ENCODE data around the gene KLHDC7B.

KLHDC7B gene

DNA sequence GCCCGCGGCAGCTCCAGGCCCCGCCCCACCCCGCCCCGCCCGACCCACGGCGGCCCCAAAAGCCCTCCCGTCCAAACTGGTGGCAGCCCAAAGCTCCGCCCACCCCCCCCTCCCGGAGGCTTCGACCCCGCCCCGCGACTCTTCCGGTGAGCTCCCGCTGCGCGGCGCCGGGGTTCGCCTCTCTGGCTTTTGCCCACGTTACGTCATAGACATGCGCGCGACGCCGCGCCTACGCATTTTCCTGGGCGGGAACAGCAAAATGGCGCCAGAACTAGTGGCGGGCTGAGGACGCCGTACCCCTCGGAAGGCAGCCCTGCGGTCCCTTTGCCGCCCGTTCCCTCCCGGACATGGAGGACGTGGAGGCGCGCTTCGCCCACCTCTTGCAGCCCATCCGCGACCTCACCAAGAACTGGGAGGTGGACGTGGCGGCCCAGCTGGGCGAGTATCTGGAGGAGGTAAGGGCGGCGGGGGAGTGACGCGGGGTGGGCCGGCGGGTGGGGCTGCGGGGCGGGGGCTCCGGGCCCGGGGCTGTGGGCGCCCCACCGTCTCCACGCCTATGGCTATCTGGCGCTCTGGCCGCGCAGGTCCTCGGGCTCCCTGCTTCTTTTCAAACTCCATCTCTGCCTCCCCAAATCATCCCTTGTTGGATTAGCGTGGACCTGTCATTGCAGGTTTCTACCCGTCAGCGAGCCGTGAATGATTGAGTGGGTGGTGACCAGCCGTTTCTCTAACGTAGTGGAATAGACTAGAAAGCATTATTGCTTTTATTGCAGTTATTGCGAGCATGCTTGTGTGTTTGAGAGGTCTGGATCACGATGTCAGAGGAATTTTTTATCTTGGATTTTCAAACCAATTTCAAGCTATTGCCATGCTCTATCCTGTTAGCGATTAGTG is 37.5 kb upstream of the KLHDC7B start, which contains the start of gene NCAPH2:
NCAPH2 (plus strand) TSS at position 234 of the 894 bp plus-strand sequence; CDS start at position 348, 114 bp downstream.
- no peak; the same call in 1 of the 2 replicates for TF ChIP-seq CTCF (IDR thresholded peaks at IDR 0.05; ENCODE audit: low read depth, low read length)
- peak; percentile 92 for DNase-seq (ENCODE audit: extremely low read depth, low read depth)

- DNase-seq (ENCODE audit: extremely low read depth, low read depth) = no peak
- no peak for TF ChIP-seq CTCF (IDR thresholded peaks at IDR 0.05; ENCODE audit: low read depth, low read length)
Measured at GRCh38 chr22:50508897-50509296, 36.8 kb upstream of the KLHDC7B start.

- TF ChIP-seq CTCF (IDR thresholded peaks at IDR 0.05; ENCODE audit: low read depth, low read length) = no peak
- DNase-seq (ENCODE audit: extremely low read depth, low read depth) = no peak
Measured at GRCh38 chr22:50513175-50513574, 32.5 kb upstream of the KLHDC7B start.

- no peak for DNase-seq (ENCODE audit: extremely low read depth, low read depth)
- no peak for TF ChIP-seq CTCF (IDR thresholded peaks at IDR 0.05; ENCODE audit: low read depth, low read length)
Measured at GRCh38 chr22:50516068-50516467, 29.6 kb upstream of the KLHDC7B start.

GRCh38 chr22:50516891-50517290 is 28.8 kb upstream of the KLHDC7B start:
- DNase-seq (ENCODE audit: extremely low read depth, low read depth) = no peak
- no peak for TF ChIP-seq CTCF (IDR thresholded peaks at IDR 0.05; ENCODE audit: low read depth, low read length)

GRCh38 chr22:50517495-50518260 is 28.0 kb upstream of the KLHDC7B start:
- no peak for TF ChIP-seq CTCF (IDR thresholded peaks at IDR 0.05; ENCODE audit: low read depth, low read length)
- DNase-seq (ENCODE audit: extremely low read depth, low read depth) = no peak

- no peak for TF ChIP-seq CTCF (IDR thresholded peaks at IDR 0.05; ENCODE audit: low read depth, low read length)
- DNase-seq (ENCODE audit: extremely low read depth, low read depth) = no peak
Measured at GRCh38 chr22:50518606-50519005, 27.1 kb upstream of the KLHDC7B start.
